Fibroblast of lung (primary cell): ENCODE results near the gene PRPH2.

Experiments used
- CTCF ChIP-seq, 2 donors: IDR thresholded peaks in 1 of 2; conservative IDR thresholded peaks in 1 of 2; 1 replicate in 1 of 2; 2 replicates in 1 of 2; pipeline ENCODE4 v1.5.1; 2011 to 2012; ENCODE audit warnings: low read length in 2 of 2, control low read depth in 1 of 2, inconsistent platforms in 1 of 2, low read depth in 1 of 2, mild to moderate bottlenecking in 1 of 2
- EZH2 ChIP-seq: IDR thresholded peaks from 2 replicates; pipeline ENCODE4 v1.5.1; 2012; ENCODE audit warnings: low read length, control low read depth, mild to moderate bottlenecking; ENCODE audit errors: missing control alignments

DNA sequence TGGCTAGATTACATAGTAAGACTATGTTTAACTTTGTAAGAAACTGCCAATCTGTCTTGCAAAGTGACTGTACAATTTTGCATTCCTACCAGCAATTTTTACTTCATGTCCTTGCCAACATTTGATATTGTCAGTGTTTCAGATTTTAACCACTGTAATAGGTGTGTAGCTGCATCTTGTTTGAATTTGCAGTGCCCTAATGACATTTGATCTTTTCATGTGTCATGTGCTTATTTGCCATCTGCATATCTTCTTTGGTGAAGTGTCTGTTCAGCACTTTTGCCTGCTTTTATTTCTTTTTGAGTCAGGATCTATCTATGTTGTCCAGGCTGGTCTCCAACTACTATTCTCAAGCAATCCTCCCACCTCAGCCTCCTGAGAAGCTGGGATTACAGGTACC is 2.4 kb upstream of the PRPH2 start:
- TF ChIP-seq CTCF (conservative IDR thresholded peaks at IDR 0.05 in 1 of 2, IDR thresholded peaks at IDR 0.05 in 1 of 2; ENCODE audit: low read depth in 1 of 2, low read length in 2 of 2) (no peak), EZH2 (no peak)
